Mucosa of descending colon (tissue), 3 donors: ENCODE measurements around the gene MYO18A. TPM values are rescaled to one million over a fixed set of nuclear protein-coding genes. Genes with fewer than 3 reads are reported as not detected.

Experiments
- ATAC-seq: fragments of 200-7000 bp; cut with Tn5 transposase; one replicate; pipeline ENCODE4 v1.9.1; 2020; ENCODE audit warnings: mild to moderate bottlenecking, moderate library complexity
- DNase-seq, 3 donors: peaks; one replicate each; pipeline ENCODE4 v3.0.0-alpha.2; 2020
- H3K36me3 ChIP-seq: fragments of 200-600 bp; one replicate; pipeline ENCODE4 v1.8.0; 2021; ENCODE audit warnings: low read depth, mild to moderate bottlenecking
- H3K4me1 ChIP-seq: fragments of 200-600 bp; one replicate; pipeline ENCODE4 v1.8.0; 2021; ENCODE audit warnings: low read depth, mild to moderate bottlenecking
- H3K4me3 ChIP-seq: fragments of 200-600 bp; one replicate; pipeline ENCODE4 v1.8.0; 2021; ENCODE audit warnings: mild to moderate bottlenecking
- H3K9me3 ChIP-seq: fragments of 200-600 bp; one replicate; pipeline ENCODE4 v1.8.0; 2021; ENCODE audit warnings: mild to moderate bottlenecking
- CTCF ChIP-seq: fragments of 200-600 bp; IDR thresholded peaks from one replicate; pipeline ENCODE4 v1.8.0; 2022; ENCODE audit warnings: antibody characterized with exemption, mild to moderate bottlenecking
- intact Hi-C, 2 donors: fragments of 100-400 bp; cut with DNase I in 1 of 2; cut with micrococcal nuclease in 1 of 2; formaldehyde crosslinking; loops; one replicate each; pipeline versions ENCODE4 v1.11.0 to v1.11.1; 2022; cut with DNase I, micrococcal nuclease
- total RNA-seq, 3 donors: library from RNA; stranded (reverse); fragmentation: NEBNext Ultra II Directional in 2 of 3; extraction: Animal tissue kit (Norgen Biotek cat#: 25700) in 2 of 3; gene quantifications; one replicate each; pipeline versions ENCODE4 v1.2.1 to v1.2.4, GENCODE V29; 2021 to 2023
- donor health status: DM: no; HTN: no; CAD: no; lungs with moderate emphysema.
- donor health status: DM: no; HTN: no; CAD: no.
- donor health status: DM: no; HTN: yes; CAD: no.

The MYO18A gene
- total RNA-seq, 3 donors from 2014 or later = 84.9 to 111 (median 93.3) TPM

GRCh38 chr17:29197516-29198272 lies 17.5 kb upstream of the MYO18A start:
- intact Hi-C loops = no loop called here
- TF ChIP-seq CTCF = no peak

GRCh38 chr17:29196769-29197515 lies 16.7 kb upstream of the MYO18A start:
- DNase-seq = no peak
- ATAC-seq = no peak
- intact Hi-C loops = no loop called here
- Histone ChIP-seq H3K4me3 (no peak overlapping the region), H3K36me3 (no peaks in the 10 kb centered on the region), H3K4me1 (no peaks in the 10 kb centered on the region), H3K9me3 (no peaks in the 10 kb centered on the region)
- TF ChIP-seq CTCF = no peak

More at GRCh38 chr17:29197516-29198272, 17.5 kb upstream of the MYO18A start:
- Histone ChIP-seq H3K9me3 (no peaks in the 10 kb centered on the region), H3K4me1 (no peaks in the 10 kb centered on the region), H3K4me3 (no peak overlapping the region), H3K36me3 (no peaks in the 10 kb centered on the region)
- DNase-seq (no peak), ATAC-seq (no peak)

- H3K9me3 ChIP-seq = no peaks in the 10 kb centered on the region
- intact Hi-C loops = no loop called here
- no peaks in the 10 kb centered on the region for H3K36me3 ChIP-seq
- H3K4me3 ChIP-seq = no peak overlapping the region
- DNase-seq = no peak
- no peaks in the 10 kb centered on the region for H3K4me1 ChIP-seq
- peak; percentile 41 for ATAC-seq
- no peak for TF ChIP-seq CTCF
Measured at GRCh38 chr17:29195465-29196081, 15.4 kb upstream of the MYO18A start.

- TF ChIP-seq CTCF = no peak
- no peak for DNase-seq
- Histone ChIP-seq H3K4me3 (no peak overlapping the region), H3K9me3 (no peaks in the 10 kb centered on the region), H3K36me3 (no peaks in the 10 kb centered on the region), H3K4me1 (no peaks in the 10 kb centered on the region)
- intact Hi-C loops = no loop called here
- no peak for ATAC-seq
Measured at GRCh38 chr17:29194669-29195068, 14.5 kb upstream of the MYO18A start.

GRCh38 chr17:29193146-29193545 lies 12.9 kb upstream of the MYO18A start:
- Histone ChIP-seq H3K4me1 (no peaks in the 10 kb centered on the region), H3K36me3 (no peaks in the 10 kb centered on the region), H3K9me3 (no peaks in the 10 kb centered on the region), H3K4me3 (no peak overlapping the region)
- no peak for ATAC-seq
- DNase-seq = no peak
- intact Hi-C loops = no loop called here
- no peak for TF ChIP-seq CTCF
